DMS 273 treated with DMSO at 0.1 percent for 48 hours (cell line): ENCODE data around the gene GPRIN2.
A peak's percentile ranks its signal among the peaks of the same experiment; 100 is the strongest.
"Not testable (repeated sequence)": the region's sequence is repeated elsewhere in the genome, so short reads cannot be mapped to it uniquely, and the experiment has no call there.

Source experiments
- DNase-seq: peaks from one replicate; lab custom pipeline; 2025; lab: John Stamatoyannopoulos, UW

GPRIN2 gene

GRCh38 chr10:46567151-46567550 is 10.7 kb upstream of the GPRIN2 start:
- DNase-seq = not testable (repeated sequence)

DNA sequence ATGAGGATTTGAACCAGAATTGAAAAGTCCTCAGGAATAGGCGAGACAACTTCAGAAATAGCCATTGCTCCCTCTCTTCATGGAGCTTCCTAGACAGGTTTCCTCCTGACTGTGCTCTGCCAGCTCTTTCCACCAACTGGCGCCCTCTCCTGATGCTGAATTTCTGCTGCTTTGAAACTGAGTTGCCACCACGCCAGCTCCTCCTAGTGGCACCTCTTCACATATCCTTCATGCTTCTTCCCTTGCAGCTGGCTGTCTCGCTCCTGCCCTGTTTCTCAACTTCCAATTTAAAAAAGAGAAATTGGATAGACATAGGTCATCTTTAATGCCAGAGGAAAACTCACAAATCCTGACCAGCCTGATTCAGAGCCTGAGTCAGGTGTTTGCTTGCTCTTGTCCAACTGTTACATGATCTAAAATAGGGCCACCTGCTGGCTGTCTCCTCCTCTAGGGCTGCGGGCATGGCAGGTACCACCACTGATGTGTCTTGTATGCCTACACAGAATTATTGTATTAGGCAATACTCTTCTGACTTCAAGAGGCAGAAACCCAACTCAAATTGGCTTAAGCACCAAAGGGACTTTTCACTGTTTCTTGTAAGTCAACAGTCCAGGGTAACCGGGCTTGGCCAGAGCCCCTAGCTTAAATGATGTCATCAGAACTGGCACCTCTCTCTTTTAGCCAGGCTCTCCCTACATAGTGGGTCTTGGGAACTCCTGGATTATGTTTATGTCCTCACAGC is 9.3 kb upstream of the GPRIN2 start:
- DNase-seq = peak; percentile 9

GRCh38 chr10:46560952-46561351 is 4.5 kb upstream of the GPRIN2 start:
- DNase-seq = no peak

DNA sequence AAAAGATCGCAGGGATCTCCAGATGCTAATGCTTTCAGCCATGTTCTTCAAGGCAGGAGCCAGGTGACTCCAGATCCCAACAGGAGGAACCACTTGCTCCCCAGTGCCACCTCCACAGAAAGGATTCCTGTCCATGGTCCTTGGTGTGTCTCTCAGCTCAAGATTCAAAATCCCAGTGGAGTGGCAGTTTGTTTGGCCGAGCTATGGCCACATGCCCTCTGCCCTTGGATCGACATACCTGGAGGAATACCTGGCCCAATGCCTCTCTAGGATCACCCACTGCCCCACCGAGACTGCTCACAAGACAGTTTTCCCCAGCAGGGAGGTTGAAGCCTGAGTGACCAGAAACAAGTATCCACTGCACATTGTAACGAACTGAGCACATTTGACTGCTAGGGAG is 3.9 kb upstream of the GPRIN2 start:
- no peak for DNase-seq

DNA sequence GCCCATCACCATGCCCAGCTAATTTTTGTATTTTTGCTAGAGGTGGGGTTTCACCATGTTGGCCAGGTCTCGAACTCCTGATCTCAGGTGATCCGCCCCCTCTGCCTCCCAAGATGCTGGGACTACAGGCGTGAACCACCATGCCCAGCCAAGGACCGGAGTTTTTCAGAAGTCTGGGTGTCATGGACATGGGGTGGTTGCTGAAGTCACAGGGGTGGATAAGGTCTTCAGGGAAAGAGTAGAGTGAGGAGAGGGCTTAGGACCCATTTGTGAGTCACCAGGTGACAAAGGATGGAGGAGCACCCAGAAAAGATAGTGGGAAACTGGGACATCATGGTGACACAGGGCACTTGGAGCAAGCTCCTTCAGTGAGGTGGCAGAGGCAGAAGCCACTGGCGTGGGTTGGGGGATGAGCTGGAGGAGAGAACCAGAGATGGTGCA is 2.8 kb upstream of the GPRIN2 start:
- no peak for DNase-seq

- no peak for DNase-seq
Observed at GRCh38 chr10:46558392-46559185, 2.1 kb upstream of the GPRIN2 start.

DNA sequence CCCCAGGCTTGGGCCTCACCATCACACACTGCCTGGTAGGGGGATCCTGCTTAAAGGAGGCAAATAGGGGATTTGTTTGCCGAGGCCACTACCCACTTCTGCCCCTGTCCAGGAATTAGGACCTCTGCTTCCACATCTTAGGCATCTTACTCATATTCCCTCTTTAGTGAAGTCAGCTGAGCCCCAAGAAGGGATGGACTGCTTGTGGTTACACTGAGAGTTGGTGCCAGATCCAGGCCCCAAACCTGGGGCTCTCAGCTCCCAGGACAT is 1.6 kb upstream of the GPRIN2 start:
- no peak for DNase-seq

DNA sequence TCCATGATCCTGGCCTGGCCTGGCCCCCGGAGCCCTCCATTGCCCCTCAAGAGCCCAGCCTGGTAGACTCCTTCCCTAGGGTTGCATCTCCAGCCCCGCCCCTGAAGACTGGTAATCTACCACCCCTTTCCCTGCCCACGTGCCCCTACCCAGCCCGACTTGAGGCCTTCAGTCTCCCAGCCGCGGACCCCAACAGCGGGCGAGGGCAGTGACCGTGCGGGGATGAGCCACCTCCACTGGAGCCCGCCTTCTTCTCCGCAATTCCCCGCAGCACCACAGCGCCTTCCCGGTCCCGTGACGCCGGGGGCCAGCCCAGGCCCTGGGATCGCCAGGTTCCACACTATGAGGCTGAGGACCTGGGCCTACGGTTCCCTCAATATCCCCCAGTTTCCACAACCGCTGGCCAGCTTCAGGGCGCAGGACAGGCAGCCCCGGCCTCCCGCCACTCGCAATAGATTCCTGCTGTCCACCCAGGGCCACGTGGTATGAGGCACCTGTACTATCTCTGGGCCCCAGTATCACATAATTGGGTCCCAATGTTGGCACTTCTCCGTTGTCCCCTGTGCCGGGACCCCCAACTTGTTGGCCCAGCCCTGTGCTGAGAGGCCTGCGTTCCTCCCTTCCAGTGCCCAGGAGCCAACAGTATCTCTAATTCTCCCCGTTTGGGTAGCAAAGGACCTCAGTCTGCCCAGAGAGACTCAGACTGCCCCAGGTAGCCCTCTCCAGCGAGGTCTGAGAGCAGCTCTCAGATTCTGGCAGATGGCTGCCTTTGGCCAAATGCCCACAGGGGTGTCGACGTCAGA is 1.1 kb upstream of the GPRIN2 start:
- no peak for DNase-seq

DNA sequence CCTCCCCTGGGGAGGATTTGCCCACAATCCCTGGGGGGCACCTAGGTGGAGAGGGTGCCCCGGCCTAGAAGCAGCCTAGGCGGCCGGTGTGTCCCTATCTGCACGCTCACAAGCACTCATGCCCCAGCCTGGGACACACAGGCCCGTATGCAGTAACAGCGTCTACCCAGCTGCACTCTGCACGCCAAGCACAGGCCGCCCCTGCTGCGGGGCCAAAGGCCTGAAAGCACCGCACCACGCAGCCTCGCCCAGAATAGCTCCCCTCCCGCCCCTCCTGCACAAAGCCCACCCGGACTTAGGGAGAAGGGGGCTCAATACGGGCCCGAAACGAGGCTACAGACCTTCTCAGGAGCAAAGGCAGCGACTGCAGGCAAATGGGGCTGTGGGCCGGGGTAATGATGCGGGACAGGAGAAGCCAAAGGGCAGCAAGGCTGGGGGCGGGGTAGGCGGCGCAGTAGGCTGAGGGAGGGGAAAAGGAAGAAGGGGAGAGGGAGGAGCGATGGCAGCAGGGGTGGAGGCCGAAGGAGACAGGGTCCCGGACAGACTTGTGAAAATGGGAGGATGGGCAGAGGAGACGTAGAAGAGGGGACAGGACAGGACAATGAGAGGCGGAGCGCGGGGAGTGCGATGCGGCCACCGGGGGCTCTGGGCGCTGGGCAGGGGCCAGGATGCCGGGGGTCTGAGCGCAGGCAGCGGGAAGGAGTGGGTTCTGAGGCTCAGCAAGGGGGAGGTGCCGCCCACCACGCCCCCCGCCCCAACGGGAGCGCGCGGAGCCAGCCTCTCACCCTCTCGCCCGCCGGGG is 544 bp downstream of the GPRIN2 start:
- no peak for DNase-seq

DNA sequence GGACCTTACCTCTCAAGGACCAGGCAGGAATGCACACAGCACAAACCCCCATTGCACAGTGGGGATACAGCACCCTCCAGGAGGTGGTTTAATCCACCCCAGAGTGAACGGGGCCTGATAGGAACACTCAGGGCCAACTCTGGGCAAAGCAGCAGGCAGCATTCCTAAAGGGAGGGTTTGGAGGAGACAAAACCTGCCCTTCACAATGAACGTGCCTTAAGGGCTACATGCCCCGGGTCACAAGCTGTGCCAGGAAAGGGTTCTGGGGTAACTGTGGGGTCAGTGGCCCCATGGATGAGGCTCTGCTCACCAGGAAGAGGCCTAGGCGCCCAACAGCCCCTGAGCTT is 1.1 kb downstream of the GPRIN2 start:
- DNase-seq = no peak

DNA sequence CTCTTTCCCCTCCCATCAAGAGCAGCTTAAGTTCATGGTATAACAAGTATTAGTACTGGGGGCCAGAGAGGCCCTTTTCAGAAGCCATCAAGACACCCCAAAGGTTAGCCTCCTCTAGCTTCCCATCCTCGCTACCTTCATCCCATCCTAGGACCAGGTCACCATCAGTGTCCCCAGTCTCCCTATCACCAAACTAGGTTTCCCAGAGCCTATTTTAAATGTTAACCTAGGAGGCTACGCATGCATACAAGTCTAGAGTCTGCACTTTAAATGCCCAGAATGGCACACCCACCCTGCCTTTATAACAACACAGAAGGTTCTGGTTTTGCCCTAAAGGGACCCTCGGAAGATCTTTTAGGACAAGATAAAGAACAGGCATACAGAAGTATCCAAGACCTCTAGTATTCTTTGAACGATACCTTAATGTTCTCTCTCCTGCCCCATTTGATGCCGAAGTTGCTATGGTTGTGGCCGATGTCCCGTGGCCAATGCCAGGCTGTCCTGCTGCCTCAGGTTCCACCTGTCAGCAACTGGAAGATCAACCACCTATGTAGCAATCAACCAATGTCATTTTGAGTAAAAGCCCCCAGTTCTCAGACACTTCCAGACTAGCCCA is 2.2 kb downstream of the GPRIN2 start:
- DNase-seq = no peak

DNA sequence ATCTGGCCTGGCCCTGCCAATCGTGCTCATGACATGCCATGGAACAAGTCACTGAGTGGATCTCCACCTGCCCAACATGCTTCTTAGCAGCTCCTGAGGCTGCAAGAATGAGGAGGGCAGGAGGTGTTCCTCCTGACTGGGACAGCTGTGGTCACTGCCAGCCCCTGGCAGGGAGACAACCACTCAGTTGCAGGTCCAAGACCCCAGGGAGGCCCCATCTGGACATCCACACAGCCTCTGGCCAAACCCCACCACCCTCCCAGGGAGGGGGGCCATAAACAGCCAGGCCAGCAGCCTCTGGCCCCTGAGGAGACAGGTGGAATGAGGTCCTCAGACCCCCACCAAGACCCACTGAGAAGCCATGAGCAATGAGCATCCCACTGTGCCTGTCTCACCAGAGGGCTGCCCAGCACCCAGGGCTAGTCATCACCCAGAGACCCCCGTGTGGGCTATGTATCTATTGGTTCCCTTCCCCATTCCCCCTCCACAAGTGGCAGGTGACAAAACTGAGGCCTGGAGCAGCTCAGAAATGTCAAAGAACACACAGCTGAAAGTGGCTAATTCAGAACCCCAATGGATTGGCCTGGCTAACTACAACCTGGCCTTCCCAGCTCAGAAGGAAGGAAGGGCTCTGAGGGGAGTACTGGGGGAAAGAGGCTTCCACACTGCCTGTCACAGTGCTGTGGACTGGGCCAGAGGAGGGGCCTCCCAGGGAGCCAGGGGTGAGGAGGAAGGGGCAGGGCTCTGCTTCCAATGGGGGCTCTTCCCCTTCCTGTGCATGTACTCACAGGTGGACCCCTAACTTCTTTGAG is 3.0 kb downstream of the GPRIN2 start:
- DNase-seq = no peak

GRCh38 chr10:46552526-46553237 is 3.8 kb downstream of the GPRIN2 start:
- DNase-seq = no peak

- DNase-seq = no peak
Observed at GRCh38 chr10:46551701-46552525, 4.5 kb downstream of the GPRIN2 start.

DNA sequence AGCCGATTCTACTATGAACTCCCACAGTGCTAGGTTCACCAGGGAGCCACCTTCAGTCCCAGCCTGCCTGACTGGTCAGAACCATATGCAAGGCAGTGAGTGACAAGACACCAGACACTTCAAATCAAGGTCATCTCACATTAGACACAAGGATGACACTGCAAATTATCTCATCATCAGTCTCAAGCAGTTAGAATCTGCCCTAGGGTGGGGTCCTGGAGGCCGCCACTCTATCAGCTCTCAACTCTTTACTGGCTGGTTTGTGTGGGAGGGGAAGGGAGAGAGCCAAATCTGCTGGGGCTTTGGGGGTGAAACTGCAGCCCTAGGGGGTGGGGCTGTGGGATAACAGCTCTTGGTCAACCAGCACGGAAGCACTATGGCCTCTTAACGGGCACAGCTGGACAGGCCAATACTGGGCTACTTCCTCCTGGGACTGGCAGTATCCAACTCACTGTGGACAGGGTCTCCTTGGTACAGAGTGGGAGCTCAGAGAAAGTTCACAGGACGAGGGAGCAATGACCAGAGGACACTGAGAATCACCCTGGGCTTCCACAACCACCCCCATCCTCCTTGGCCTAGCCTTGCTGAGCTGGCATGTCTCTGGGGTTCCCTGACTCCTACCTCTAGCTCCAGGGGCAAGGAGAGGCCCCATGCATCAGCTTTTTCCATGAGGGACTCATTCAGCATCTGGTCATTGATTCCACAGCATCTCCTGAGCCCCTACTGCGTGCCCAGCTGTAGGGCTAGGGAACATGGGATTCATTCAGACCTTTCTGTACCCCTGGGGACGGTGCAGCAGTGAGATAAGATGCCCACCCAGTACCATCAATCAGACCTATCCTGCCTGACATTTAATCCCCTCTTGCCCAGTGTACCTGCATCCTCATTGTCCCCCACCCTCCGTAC is 5.4 kb downstream of the GPRIN2 start:
- DNase-seq = no peak

- no peak for DNase-seq
Observed at GRCh38 chr10:46550076-46550790, 6.2 kb downstream of the GPRIN2 start.
